Natural killer cell (primary cell): ENCODE results near the gene ELAVL1. TPM values are rescaled to one million over a fixed set of nuclear protein-coding genes. Genes with fewer than 3 reads are reported as not detected.

Experiments
- ATAC-seq, 3 donors: fragments of 150-1000 bp in 2 of 3; fragments of 200-7000 bp in 1 of 3; cut with Tn5 transposase; 1 replicate in 1 of 3; 2 replicates in 2 of 3; pipeline ENCODE4 v1.10.0; 2021; ENCODE audit warnings: mild to moderate bottlenecking in 2 of 3, moderate library complexity in 2 of 3
- DNase-seq, 2 donors: peaks; one replicate each; pipeline versions ENCODE4 v3.0.0 to v3.0.0-alpha.2; 2013 to 2021; ENCODE audit warnings: mixed read lengths in 1 of 2
- H3K27ac ChIP-seq: one replicate; pipeline ENCODE4 v1.5.1; 2013; ENCODE audit warnings: mild to moderate bottlenecking, low read length
- H3K27me3 ChIP-seq: one replicate; pipeline ENCODE4 v1.6.1; 2013; ENCODE audit warnings: low read length; ENCODE audit not compliant: control insufficient read depth, insufficient read depth
- H3K36me3 ChIP-seq: one replicate; pipeline ENCODE4 v1.6.1; 2013; ENCODE audit warnings: low read length; ENCODE audit not compliant: control insufficient read depth, insufficient read depth
- H3K4me1 ChIP-seq: one replicate; pipeline ENCODE4 v1.6.1; 2013; ENCODE audit warnings: low read length; ENCODE audit not compliant: control insufficient read depth, insufficient read depth
- H3K4me3 ChIP-seq: one replicate; pipeline ENCODE4 v1.5.1; 2013; ENCODE audit warnings: low read length
- H3K9me3 ChIP-seq: one replicate; pipeline ENCODE4 v1.6.1; 2013; ENCODE audit warnings: low read length; ENCODE audit not compliant: control insufficient read depth, insufficient read depth
- H3K27ac Mint-ChIP-seq, 2 donors: one replicate each; pipeline ENCODE4 v1.8.0; 2022; ENCODE audit warnings: mild to moderate bottlenecking in 2 of 2, mixed read lengths in 2 of 2, moderate library complexity in 1 of 2
- H3K27me3 Mint-ChIP-seq, 2 donors: one replicate each; pipeline ENCODE4 v1.8.0; 2022; ENCODE audit warnings: low read depth in 2 of 2, mixed read lengths in 2 of 2
- H3K36me3 Mint-ChIP-seq: one replicate; pipeline ENCODE4 v1.8.0; 2022; ENCODE audit warnings: mixed read lengths
- H3K4me1 Mint-ChIP-seq, 2 donors: one replicate each; pipeline ENCODE4 v1.8.0; 2022; ENCODE audit warnings: mixed read lengths in 2 of 2
- H3K4me3 Mint-ChIP-seq: one replicate; pipeline ENCODE4 v1.8.0; 2022; ENCODE audit warnings: mild to moderate bottlenecking, moderate library complexity, mixed read lengths
- H3K9me3 Mint-ChIP-seq, 2 donors: one replicate each; pipeline ENCODE4 v1.8.0; 2022; ENCODE audit warnings: mixed read lengths in 2 of 2
- CTCF ChIP-seq: fragments of 200-600 bp; IDR thresholded peaks from one replicate; pipeline ENCODE4 v1.8.0; 2022; ENCODE audit warnings: antibody characterized with exemption
- WGBS: methylation state at CpG from one replicate; pipeline ENCODE4 v1.1.7; 2013; ENCODE audit warnings: missing lambda C conversion rate; ENCODE audit not compliant: insufficient coverage; 5-methylcytosine and 5-hydroxymethylcytosine counted together
- intact Hi-C: fragments of 100-400 bp; cut with micrococcal nuclease; formaldehyde crosslinking; loops from one replicate; pipeline ENCODE4 v1.14.2; 2022
- total RNA-seq, 4 donors: library from RNA; stranded (reverse); fragments of 120-200 nt in 1 of 4; gene quantifications; one replicate each; pipeline versions ENCODE4 v1.2.3 to v1.2.4, GENCODE V29; 2013 to 2022

The ELAVL1 gene
- total RNA-seq, 3 donors from 2014 or later (not counting 1 experiment from before 2014, with no cell fraction given), result 36.9 to 43.9 (median 43.8) TPM

GRCh38 chr19:7928741-7929701 is 76.4 kb downstream of the ELAVL1 start:
- Histone ChIP-seq H3K9me3 (no peaks in the 10 kb centered on the region), H3K4me3 (no peak overlapping the region), H3K4me1 (peaks cover 20% of the 10 kb centered on the region), H3K27ac (no peak overlapping the region), H3K36me3 (peaks cover 34% of the 10 kb centered on the region), H3K27me3 (no peaks in the 10 kb centered on the region)
- no peaks in the 10 kb centered on the region for H3K27me3 Mint-ChIP-seq
- ATAC-seq (peak; percentile 65 to 67 (median 66)), DNase-seq (peak; percentile 72 to 90)
- peak; percentile 49 for TF ChIP-seq CTCF
- peak overlapping the region; percentile 67 to 80 for H3K27ac Mint-ChIP-seq
- peaks cover 0 to 19% of the 10 kb centered on the region in 2 donors for H3K4me1 Mint-ChIP-seq
- H3K36me3 Mint-ChIP-seq, result no peaks in the 10 kb centered on the region
- H3K9me3 Mint-ChIP-seq, result no peaks in the 10 kb centered on the region
- WGBS, result 63% methylated on average over 23 of the region's 24 CpGs
- peak overlapping the region; percentile 45 for H3K4me3 Mint-ChIP-seq
- intact Hi-C loops, result loop anchor here (2.0 kb wide), 1 partner anchor 14 kb away; the partner anchor contains the start of gene TIMM44

GRCh38 chr19:7928334-7928706 is 77.1 kb downstream of the ELAVL1 start:
- Histone ChIP-seq H3K9me3 (no peaks in the 10 kb centered on the region), H3K4me3 (no peak overlapping the region), H3K36me3 (peaks cover 27% of the 10 kb centered on the region), H3K4me1 (peaks cover 20% of the 10 kb centered on the region), H3K27me3 (no peaks in the 10 kb centered on the region), H3K27ac (no peak overlapping the region)
- Mint-ChIP-seq H3K36me3 (no peaks in the 10 kb centered on the region), H3K4me1 (peaks cover 0 to 21% of the 10 kb centered on the region in 2 donors), H3K27ac (peak overlapping the region; percentile 67 to 80), H3K27me3 (no peaks in the 10 kb centered on the region), H3K9me3 (no peaks in the 10 kb centered on the region), H3K4me3 (peak overlapping the region; percentile 9)
- TF ChIP-seq CTCF, result no peak
- WGBS, result 92% methylated on average over 9 of the region's 9 CpGs
- intact Hi-C loops, result loop anchor here (2.0 kb wide), 1 partner anchor 14 kb away; the partner anchor contains the start of gene TIMM44
- ATAC-seq (no peak), DNase-seq (no peak)

- 94% methylated on average over 23 of the region's 23 CpGs for WGBS
- H3K27me3 Mint-ChIP-seq, result no peaks in the 10 kb centered on the region
- H3K27ac Mint-ChIP-seq, result peak overlapping the region; percentile 67 to 80
- Histone ChIP-seq H3K36me3 (peaks cover 25% of the 10 kb centered on the region), H3K4me3 (no peak overlapping the region), H3K27ac (no peak overlapping the region), H3K4me1 (peaks cover 20% of the 10 kb centered on the region), H3K9me3 (no peaks in the 10 kb centered on the region), H3K27me3 (no peaks in the 10 kb centered on the region)
- DNase-seq (no peak), ATAC-seq (no peak)
- no peaks in the 10 kb centered on the region for H3K36me3 Mint-ChIP-seq
- H3K9me3 Mint-ChIP-seq, result no peaks in the 10 kb centered on the region
- peaks cover 0 to 25% of the 10 kb centered on the region in 2 donors for H3K4me1 Mint-ChIP-seq
- intact Hi-C loops, result loop anchor here (2.0 kb wide), 1 partner anchor 15 kb away; the partner anchor contains the start of gene TIMM44
- no peak for TF ChIP-seq CTCF
- peak overlapping the region; percentile 9 for H3K4me3 Mint-ChIP-seq
These were observed 77.7 kb downstream of the ELAVL1 start for GRCh38 chr19:7927605-7928333.
